Endothelial cell of umbilical vein (primary cell): ENCODE data around the gene PLPP7. TPM values are rescaled to one million over a fixed set of nuclear protein-coding genes. Genes with fewer than 3 reads are reported as not detected.

Experiments
- BruUV-seq: library from RNA; stranded (reverse); fragments of 400-500 nt; replicated peaks from 2 replicates; lab custom pipeline; 2021; lab: Mats Ljungman, UMichigan
- CTCF ChIA-PET: fragments of 300-600, 350-600 bp; sonication (Branson Sonifier 250); formaldehyde crosslinking; loops from one replicate; lab custom pipeline; 2021; ENCODE audit warnings: antibody characterized with exemption, inconsistent platforms; lab: Charles Lee
- POLR2A ChIA-PET: fragments of 300-600, 350-600 bp; sonication (Branson Sonifier 250); formaldehyde crosslinking; loops from one replicate; lab custom pipeline; 2021; ENCODE audit warnings: antibody characterized with exemption, inconsistent platforms; lab: Charles Lee
- DNase-seq: peaks from one replicate; pipeline ENCODE4 v3.0.0-alpha.2; 2011; ENCODE audit warnings: low read depth, low spot score
- FAIRE-seq: peaks from 2 replicates; lab custom pipeline; 2011; peaks lifted over from hg19 to GRCh38; lab: Jason Lieb, UNC
- H2AFZ ChIP-seq: 2 replicates; pipeline ENCODE4 v1.6.0; 2012; ENCODE audit warnings: low read depth, low read length, control low read depth, inconsistent platforms
- H3K27ac ChIP-seq: 2 replicates; pipeline ENCODE4 v1.5.1; 2011; ENCODE audit warnings: low read depth, mild to moderate bottlenecking, control low read depth, low read length, moderate library complexity; ENCODE audit not compliant: insufficient read depth
- H3K27me3 ChIP-seq, 2 experiments: 2 replicates each; pipeline versions ENCODE4 v1.6.0 to v1.6.1; 2011; ENCODE audit warnings: low read length in 2 of 2, mixed read lengths in 1 of 2; ENCODE audit not compliant: control insufficient read depth in 2 of 2, insufficient read depth in 2 of 2
- H3K36me3 ChIP-seq, 2 experiments: 2 replicates in 1 of 2; 3 replicates in 1 of 2; pipeline ENCODE4 v1.5.1; 2011; ENCODE audit warnings: low read length in 2 of 2, mild to moderate bottlenecking in 1 of 2, moderate library complexity in 1 of 2; ENCODE audit not compliant: control insufficient read depth in 2 of 2, insufficient read depth in 2 of 2; ENCODE audit errors: extremely low read depth in 1 of 2
- H3K4me1 ChIP-seq: 3 replicates; pipeline ENCODE4 v1.5.1; 2011; ENCODE audit warnings: mild to moderate bottlenecking, low read length; ENCODE audit not compliant: control insufficient read depth, insufficient read depth; ENCODE audit errors: extremely low read depth
- H3K4me2 ChIP-seq: 2 replicates; pipeline ENCODE4 v1.6.1; 2011; ENCODE audit warnings: low read length, control low read depth, mixed read lengths; ENCODE audit not compliant: insufficient read depth
- H3K4me3 ChIP-seq, 3 experiments: fragments of 200-600 bp in 1 of 3; sonication (generic), shearing (Covaris generic) in 1 of 3; replicated peaks in 1 of 3; 2 replicates each; pipeline ENCODE4 v1.5.1; 2011 to 2016; ENCODE audit warnings: control low read depth in 3 of 3, low read length in 3 of 3, mild to moderate bottlenecking in 2 of 3, inconsistent platforms in 1 of 3, low read depth in 1 of 3, moderate library complexity in 1 of 3; ENCODE audit not compliant: insufficient read depth in 1 of 3
- H3K79me2 ChIP-seq: 2 replicates; pipeline ENCODE4 v1.6.0; 2012; ENCODE audit warnings: low read length, inconsistent platforms; ENCODE audit not compliant: control insufficient read depth, insufficient read depth
- H3K9ac ChIP-seq: replicated peaks from 2 replicates; pipeline ENCODE3; 2011; ENCODE audit warnings: low read length, control low read depth; ENCODE audit not compliant: insufficient read depth; ENCODE audit errors: extremely low read depth
- H3K9me1 ChIP-seq: replicated peaks from 3 replicates; pipeline ENCODE4 v1.6.0; 2011; ENCODE audit warnings: mild to moderate bottlenecking, low read length; ENCODE audit not compliant: control insufficient read depth, insufficient read depth; ENCODE audit errors: extremely low read depth
- H3K9me3 ChIP-seq: replicated peaks from 2 replicates; pipeline ENCODE4 v1.5.1; 2012; ENCODE audit warnings: low read length, inconsistent platforms; ENCODE audit not compliant: control insufficient read depth, insufficient read depth
- H4K20me1 ChIP-seq: replicated peaks from 2 replicates; pipeline ENCODE3; 2011; ENCODE audit warnings: mild to moderate bottlenecking, low read length; ENCODE audit not compliant: control insufficient read depth, insufficient read depth; ENCODE audit errors: extremely low read depth
- CTCF ChIP-seq, 2 donors: IDR thresholded peaks; 1 replicate in 1 of 2; 2 replicates in 1 of 2; pipeline ENCODE4 v1.5.1; 2011; ENCODE audit warnings: low read length in 2 of 2, mild to moderate bottlenecking in 2 of 2, moderate library complexity in 2 of 2, control low read depth in 1 of 2, inconsistent platforms in 1 of 2, low read depth in 1 of 2; ENCODE audit not compliant: insufficient read depth in 1 of 2; ENCODE audit errors: extremely low read depth in 1 of 2
- EZH2 ChIP-seq: IDR thresholded peaks from 2 replicates; pipeline ENCODE4 v1.6.1; 2012; ENCODE audit warnings: borderline replicate concordance, low read depth, mild to moderate bottlenecking, moderate library complexity, low read length, inconsistent platforms; ENCODE audit not compliant: severe bottlenecking
- GATA2 ChIP-seq: IDR thresholded peaks from 2 replicates; pipeline ENCODE4 v1.7.0; 2011; ENCODE audit warnings: low read depth, mild to moderate bottlenecking, moderate library complexity, mixed read lengths, low read length; ENCODE audit not compliant: insufficient read length, insufficient read depth
- JUN ChIP-seq: IDR thresholded peaks from 2 replicates; pipeline ENCODE4 v1.6.1; 2011; ENCODE audit warnings: borderline replicate concordance, low read depth; ENCODE audit not compliant: insufficient read length, insufficient read depth
- MYC ChIP-seq: IDR thresholded peaks from one replicate; pipeline ENCODE4 v1.6.1; 2011; ENCODE audit warnings: mild to moderate bottlenecking, low read depth, low read length
- POLR2AphosphoS5 ChIP-seq: IDR thresholded peaks from 2 replicates; pipeline ENCODE4 v1.6.1; 2012; ENCODE audit warnings: low read depth, mild to moderate bottlenecking, control low read depth, low read length, moderate library complexity; ENCODE audit not compliant: insufficient read depth
- dilution Hi-C: fragments of 300-500 bp; cut with MboI; formaldehyde crosslinking; loops from one replicate; pipeline ENCODE4 v1.15.0; 2019; ENCODE audit warnings: low sequenced_read_pairs; ENCODE audit not compliant: extremely low pct_ligation_motif_present
- intact Hi-C: fragments of 100-400 bp; cut with micrococcal nuclease; formaldehyde crosslinking; loops from one replicate; pipeline ENCODE4 v1.10.0; 2022
- polyA plus RNA-seq, 4 experiments: library from polyadenylated mRNA; depleted of rRNA in 3 of 4; stranded (reverse) in 3 of 4; unstranded in 1 of 4; fragments of >200 nt; gene quantifications; 2 replicates each; pipeline versions ENCODE4 v1.2.1 to v1.2.3, GENCODE V29; 2011 to 2012; ENCODE audit warnings: missing spikeins in 1 of 4
- total RNA-seq: library from RNA; stranded (reverse); gene quantifications from 2 replicates; pipeline ENCODE4 v1.2.3, GENCODE V29; 2021
- TF ChIP-seq, protein P1 (sequence below): IDR thresholded peaks from 2 replicates; pipeline ENCODE4 v1.6.1; 2011; ENCODE audit not compliant: insufficient read depth, insufficient read length

The PLPP7 gene
- total and polyA plus RNA-seq, 2 donors (not counting 3 experiments of a cell fraction or from before 2014, with no cell fraction given), result 2.1 to 2.7 TPM

- no TSS peak for BruUV-seq
- dilution Hi-C loops (no loop called here), intact Hi-C loops (no loop called here)
- no peak for DNase-seq
- Histone ChIP-seq H3K4me3 (no peak overlapping the region), H3K9me3 (no peaks in the 10 kb centered on the region), H3K27ac (no peak overlapping the region), H4K20me1 (no peaks in the 10 kb centered on the region), H3K9ac (no peak overlapping the region), H3K36me3 (no peaks in the 10 kb centered on the region), H3K4me1 (peaks cover 12% of the 10 kb centered on the region), H2AFZ (no peak overlapping the region), H3K79me2 (no peaks in the 10 kb centered on the region), H3K4me2 (no peak overlapping the region), H3K27me3 (no peaks in the 10 kb centered on the region), H3K9me1 (no peaks in the 10 kb centered on the region)
- ChIA-PET CTCF (interaction anchor here (1.0 to 5.4 kb wide), 4 partner anchors 59 to 277 kb away, joined by 3 to 280 read pairs (median 47); partner anchors contain the start of gene FAM78A), POLR2A (no interaction called here)
- no peak for FAIRE-seq
- TF ChIP-seq, protein P1, sequence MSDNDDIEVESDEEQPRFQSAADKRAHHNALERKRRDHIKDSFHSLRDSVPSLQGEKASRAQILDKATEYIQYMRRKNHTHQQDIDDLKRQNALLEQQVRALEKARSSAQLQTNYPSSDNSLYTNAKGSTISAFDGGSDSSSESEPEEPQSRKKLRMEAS, result no peak
Measured at GRCh38 chr9:131333771-131334628, 44.5 kb downstream of the PLPP7 start.

DNA sequence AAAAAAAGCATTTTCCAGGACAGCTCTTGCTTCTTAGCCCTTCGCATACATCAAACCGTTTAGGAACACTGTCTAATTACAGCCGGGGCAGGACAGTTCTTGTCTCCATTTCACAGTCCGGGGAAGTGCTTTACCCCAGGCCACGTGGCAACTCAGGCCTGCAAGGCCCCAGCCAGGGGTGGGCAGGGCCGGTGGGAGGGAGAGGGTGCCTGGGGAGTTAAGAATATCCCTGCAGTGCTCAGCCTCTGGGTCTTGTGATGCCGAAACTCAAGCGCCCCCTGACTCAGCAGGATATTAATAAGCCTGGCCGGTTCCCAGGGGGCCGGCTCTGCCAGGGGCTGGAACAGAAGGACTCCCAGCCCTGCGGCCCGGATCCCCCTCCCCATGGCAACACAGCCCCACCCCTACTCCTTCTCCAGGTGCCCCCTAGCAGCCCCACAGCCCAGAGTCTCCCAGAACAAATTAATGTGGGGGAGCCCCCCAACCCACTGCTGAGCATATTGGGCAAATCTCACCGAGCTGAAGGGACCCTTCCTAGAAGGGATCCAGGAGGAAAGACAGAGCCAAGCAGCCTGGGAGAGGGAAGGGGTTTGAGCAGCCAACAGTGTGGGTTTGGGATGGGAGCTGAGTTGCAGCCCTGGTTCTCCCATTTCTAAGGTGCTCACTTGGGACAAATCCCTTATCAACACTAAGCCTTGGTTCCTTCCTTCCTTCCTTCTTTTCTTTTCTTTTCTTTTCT, 45.3 kb downstream of the PLPP7 start:
- TF ChIP-seq EZH2 (no peak), GATA2 (no peak), CTCF (IDR thresholded peaks at IDR 0.05; ENCODE audit: extremely low read depth in 1 of 2, insufficient read depth in 1 of 2, low read depth in 1 of 2, low read length in 2 of 2) (no peak), JUN (no peak), MYC (no peak), POLR2AphosphoS5 (no peak)
- Histone ChIP-seq H3K27ac (no peak overlapping the region), H3K4me2 (no peak overlapping the region), H3K9ac (peak overlapping the region; percentile 9), H3K27me3 (no peaks in the 10 kb centered on the region), H4K20me1 (no peaks in the 10 kb centered on the region), H3K36me3 (no peaks in the 10 kb centered on the region), H3K9me3 (no peaks in the 10 kb centered on the region), H3K4me1 (peaks cover 12% of the 10 kb centered on the region), H3K79me2 (no peaks in the 10 kb centered on the region), H3K9me1 (no peaks in the 10 kb centered on the region), H3K4me3 (no peak overlapping the region), H2AFZ (peak overlapping the region; percentile 34)
- peak; percentile 38 for FAIRE-seq
- CTCF ChIA-PET, result interaction anchor here (1.0 to 5.4 kb wide), 5 partner anchors 60 to 278 kb away, joined by 3 to 280 read pairs (median 42); partner anchors contain the start of gene FAM78A
- peak; percentile 48 for DNase-seq
- intact Hi-C loops (no loop called here), dilution Hi-C loops (no loop called here)
- no TSS peak for BruUV-seq
- POLR2A ChIA-PET, result no interaction called here
